GM12891 (cell line): ENCODE data around the gene GGACT.

Experiments
- PAX5 ChIP-seq: IDR thresholded peaks from 2 replicates; pipeline ENCODE4 v1.6.1; 2011; ENCODE audit warnings: low read length, moderate library complexity, mild to moderate bottlenecking; ENCODE audit not compliant: insufficient read depth, severe bottlenecking
- POLR2A ChIP-seq: IDR thresholded peaks from 2 replicates; pipeline ENCODE4 v1.6.1; 2011; ENCODE audit warnings: low read depth, low read length, control low read depth
- POLR2AphosphoS5 ChIP-seq: IDR thresholded peaks from 2 replicates; pipeline ENCODE4 v1.6.1; 2011; ENCODE audit warnings: low read depth, low read length, control low read depth
- POU2F2 ChIP-seq: IDR thresholded peaks from 2 replicates; pipeline ENCODE4 v1.6.1; 2011; ENCODE audit warnings: low read depth, mild to moderate bottlenecking, control low read depth, low read length, moderate library complexity
- SPI1 ChIP-seq: IDR thresholded peaks from 2 replicates; pipeline ENCODE4 v1.6.1; 2011; ENCODE audit warnings: low read depth, low read length, control low read depth
- TAF1 ChIP-seq: IDR thresholded peaks from 2 replicates; pipeline ENCODE4 v1.6.1; 2011; ENCODE audit warnings: low read depth, low read length, control low read depth

- TF ChIP-seq POLR2A (no peak), PAX5 (no peak), POLR2AphosphoS5 (no peak), SPI1 (no peak), TAF1 (no peak), POU2F2 (no peak)
Observed at GRCh38 chr13:100533588-100534041, 55.0 kb downstream of the GGACT start.
